Activated CD8-positive, alpha-beta memory T cell treated with anti-CD3 and anti-CD28 coated beads for 48 hours (primary cell): ENCODE data around the gene UFSP1.

Experiments used
- DNase-seq, 3 experiments: peaks; one replicate each; pipeline ENCODE4 v3.0.0-alpha.2; 2020; ENCODE audit warnings: low read depth in 2 of 3, low spot score in 2 of 3

The UFSP1 gene

DNA sequence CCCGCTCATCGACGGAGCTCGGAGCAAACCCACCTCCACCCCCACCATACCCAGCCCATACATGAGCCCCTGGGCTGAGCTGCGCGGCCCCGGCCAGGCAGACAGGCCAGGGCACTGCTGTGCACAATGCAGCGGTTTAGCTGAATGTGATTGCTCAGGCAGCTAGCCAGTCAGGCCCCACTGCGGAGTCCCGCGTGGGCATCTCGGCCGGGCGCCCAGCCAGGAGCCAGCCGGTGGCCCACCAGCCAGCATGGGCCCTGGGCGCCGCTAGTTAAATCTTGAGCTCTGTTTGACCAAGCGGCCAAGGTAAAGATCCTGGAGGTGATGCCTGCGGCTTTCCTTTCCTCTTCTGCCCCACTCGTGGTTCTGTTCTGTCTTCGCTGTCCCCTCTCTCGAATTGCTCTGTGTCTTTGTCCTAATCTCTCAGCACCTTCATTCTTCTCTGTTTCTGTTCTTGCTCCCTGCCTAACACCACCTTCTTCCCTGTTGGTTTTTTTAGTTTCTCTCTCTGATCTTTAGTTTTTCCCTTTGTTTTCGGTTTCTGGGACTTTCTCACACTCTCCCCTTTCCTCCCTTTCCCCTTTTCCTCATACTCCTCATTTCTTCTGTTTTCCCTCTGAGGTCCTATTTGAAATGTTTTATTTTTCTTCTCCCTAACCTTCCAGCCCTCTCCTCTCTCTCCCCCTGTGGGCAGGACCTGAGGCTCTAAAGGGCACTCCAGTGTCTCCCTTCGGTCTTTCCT is 6.6 kb downstream of the UFSP1 start:
- no peak for DNase-seq

DNA sequence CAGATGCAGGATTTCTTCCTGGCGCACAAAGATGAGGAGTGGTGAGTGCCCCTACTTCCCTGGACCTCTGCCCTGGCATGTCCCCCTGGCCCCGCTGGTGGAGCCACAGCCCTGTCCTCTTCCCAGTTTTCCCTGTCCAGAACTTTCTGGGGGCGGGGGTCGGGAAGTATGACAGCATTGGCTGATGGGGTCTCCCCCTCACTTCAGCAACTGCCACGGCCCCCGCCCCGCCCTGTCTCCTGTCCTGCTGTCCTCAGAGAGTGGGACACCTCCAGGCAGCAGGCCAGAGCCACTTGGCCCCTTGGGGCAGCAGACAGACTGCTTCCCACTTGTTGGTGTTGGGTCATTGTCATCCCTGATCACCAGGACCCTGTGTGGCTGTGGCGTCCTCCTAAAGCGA is 7.3 kb downstream of the UFSP1 start:
- no peak for DNase-seq

DNA sequence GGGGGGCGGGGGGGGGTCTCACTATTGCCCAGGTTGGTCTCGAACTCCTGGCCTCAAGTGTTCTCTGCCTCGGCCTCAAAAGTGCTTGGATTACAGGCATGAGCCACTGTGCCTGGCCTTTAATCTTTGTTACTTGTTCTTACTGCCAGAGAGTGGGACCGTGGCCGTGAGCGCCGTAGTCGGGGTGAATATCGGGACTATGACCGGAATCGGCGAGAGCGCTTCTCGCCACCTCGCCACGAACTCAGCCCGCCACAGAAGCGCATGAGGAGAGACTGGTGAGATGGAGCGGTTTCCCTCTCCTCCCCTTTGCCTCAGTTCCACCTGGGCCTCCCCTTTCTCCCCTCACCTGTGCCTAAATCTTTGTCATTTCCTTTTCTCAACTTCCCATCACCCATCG is 8.4 kb downstream of the UFSP1 start:
- no peak for DNase-seq

DNA sequence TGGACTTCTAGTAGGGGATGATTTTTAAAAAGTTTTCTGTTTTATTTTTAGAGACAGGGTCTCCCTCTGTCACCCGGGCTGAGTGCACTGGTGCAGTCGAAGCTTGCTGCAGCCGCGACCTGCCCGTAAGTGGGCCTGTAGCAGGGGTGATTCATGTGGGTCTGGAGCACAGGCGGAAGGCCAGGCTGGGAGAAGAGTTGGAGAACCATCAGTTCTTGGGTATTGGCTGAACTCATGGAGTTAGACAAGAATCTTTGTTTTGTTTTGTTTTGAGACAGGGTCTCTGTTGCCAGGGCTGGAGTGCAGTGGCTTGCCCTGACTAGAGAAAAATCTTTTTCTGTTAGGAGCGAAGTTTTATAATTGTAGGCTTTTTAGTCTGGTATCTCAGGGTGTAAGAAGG is 8.9 kb downstream of the UFSP1 start:
- no peak for DNase-seq

DNA sequence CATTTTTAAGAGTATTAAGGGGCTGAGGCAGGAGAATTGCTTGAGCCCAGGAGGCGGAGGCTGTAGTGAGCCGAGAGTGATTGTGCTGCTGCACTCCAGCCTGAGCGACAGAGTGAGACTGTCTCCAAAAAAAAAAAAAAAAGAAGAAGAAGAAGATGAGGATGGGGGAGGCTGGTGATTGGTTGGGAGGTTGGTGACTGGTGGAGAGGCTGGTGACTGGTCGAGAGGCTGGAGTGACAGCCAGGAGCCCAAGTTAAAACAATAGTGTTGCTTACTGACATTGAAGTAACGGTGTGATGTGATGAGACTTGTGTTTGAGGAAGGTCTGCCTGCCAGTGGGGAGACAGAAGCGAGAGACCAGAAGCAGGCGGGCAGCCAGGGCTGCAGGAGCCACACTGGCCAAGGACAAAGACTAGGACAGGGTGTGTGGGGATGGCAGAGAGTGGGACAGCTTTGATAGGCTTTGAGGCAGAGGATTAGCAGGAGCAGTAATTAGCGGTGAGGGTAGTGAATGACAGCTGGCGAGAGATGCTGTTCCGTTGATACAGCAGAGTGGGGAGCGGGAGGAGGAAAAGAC is 9.7 kb downstream of the UFSP1 start:
- DNase-seq: no peak

DNA sequence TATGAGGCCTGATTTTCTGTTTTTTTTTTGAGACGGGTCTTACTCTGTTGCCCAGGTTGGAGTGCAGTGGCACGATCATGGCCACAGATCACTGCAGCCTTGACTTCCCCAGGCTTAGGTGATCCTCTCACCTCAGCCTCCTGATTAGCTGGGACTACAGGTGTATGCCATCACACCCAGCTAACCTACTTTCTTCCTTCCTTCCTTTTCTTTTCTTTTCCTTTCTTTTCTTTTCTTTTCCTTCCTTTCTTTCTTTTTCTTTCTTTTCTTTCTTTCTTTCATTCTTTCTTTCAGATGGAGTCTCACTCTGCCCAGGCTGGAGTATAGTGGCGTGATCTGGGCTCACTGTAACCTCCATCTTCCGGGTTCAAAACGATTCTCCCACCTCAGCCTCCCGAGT is 10.8 kb downstream of the UFSP1 start:
- no peak for DNase-seq

DNA sequence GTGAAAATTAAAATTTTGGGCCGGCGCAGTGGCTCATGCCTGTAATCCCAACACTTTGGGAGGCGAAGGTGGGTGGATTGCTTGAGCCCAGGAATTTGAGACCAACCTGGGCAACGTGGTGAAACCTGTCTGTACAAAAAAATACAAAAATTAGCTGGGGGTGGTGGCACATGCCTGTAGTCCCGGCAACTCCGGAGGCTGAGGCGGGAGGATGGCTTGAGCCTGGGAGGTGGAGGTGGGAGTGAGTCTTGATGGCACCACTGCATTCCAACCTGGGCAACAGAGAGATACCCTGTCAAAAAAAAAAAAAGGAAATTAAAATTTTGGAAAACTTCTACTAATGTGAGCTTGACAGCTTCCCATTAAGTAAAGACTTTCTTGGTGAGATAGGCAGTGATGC is 11.5 kb downstream of the UFSP1 start:
- no peak for DNase-seq

DNA sequence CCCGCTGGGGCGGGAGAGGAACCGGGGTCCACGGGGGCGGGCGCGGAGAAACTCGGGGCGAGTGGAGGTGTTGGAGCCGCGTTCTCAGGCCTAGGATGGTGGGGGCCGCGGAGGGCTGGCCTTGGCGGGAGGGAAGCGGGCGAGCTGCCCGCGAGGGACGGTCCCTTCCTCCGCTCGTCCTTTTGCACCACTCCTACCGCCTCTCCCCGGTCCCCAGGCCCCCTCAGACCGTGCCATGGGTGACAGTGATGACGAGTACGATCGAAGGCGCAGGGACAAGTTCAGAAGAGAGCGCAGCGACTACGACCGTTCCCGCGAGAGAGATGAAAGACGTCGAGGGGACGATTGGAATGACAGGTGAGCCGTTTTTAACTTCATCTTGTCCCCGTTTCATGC is 14.2 kb downstream of the UFSP1 start:
- DNase-seq: no peak

DNA sequence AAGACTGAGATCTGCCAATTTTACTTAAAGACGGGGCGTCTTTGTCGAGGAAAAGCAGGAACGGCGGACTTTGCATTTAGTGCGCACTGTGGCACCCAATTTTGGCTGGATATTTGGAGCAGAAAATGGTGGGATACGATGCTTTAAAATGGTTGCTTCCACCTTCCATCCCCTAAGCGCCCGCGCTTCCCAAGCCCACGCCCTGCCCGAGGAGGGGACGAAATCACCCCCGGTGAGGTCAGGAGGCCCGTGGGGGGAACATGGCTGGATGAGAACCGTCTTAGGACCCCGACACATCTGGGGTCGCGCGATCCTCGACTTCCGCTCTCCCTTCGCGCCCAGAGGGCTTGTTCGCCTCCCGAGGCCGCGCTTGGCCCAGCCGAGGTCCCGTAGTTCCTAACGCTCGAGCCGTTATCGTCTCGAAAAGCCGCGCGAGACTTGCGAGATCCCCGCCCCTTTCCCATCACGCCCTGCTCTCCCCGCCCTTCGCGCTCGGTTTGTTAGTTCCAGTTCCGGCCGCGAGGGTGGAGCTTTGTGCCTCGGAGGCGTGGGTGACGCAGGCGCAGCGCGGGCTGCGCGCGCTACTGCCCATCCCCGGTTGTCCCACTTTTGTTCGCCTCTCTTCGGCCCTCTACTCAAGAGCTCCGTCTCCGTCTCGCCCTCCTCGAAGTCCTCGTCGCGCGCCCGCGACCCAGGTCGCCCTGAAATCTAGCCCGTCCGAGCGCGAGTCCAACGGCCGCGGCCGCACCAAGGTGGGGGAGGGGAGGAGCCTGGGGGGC is 14.7 kb downstream of the UFSP1 start, which contains the start of gene SRRT:
Gene SRRT (plus strand): TSS at position 527 of the 779 bp plus-strand sequence. CDS start 488 bp downstream, outside the sequence.
- DNase-seq: peak; percentile 92 to 97 (median 93)

DNA sequence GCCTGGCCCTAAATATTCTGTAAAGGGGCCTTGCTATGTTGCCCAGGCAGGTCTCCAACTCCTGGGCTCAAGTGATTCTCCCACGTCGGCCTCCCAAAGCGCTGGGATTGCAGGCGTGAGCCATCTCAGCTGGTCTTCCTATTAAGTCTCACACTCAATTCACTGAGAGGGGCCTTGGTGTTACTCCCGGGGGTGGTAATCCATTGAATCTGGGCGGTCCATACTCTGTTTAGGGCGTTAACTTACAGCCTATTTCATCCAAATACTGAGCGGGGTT is 15.3 kb downstream of the UFSP1 start:
- no peak for DNase-seq

DNA sequence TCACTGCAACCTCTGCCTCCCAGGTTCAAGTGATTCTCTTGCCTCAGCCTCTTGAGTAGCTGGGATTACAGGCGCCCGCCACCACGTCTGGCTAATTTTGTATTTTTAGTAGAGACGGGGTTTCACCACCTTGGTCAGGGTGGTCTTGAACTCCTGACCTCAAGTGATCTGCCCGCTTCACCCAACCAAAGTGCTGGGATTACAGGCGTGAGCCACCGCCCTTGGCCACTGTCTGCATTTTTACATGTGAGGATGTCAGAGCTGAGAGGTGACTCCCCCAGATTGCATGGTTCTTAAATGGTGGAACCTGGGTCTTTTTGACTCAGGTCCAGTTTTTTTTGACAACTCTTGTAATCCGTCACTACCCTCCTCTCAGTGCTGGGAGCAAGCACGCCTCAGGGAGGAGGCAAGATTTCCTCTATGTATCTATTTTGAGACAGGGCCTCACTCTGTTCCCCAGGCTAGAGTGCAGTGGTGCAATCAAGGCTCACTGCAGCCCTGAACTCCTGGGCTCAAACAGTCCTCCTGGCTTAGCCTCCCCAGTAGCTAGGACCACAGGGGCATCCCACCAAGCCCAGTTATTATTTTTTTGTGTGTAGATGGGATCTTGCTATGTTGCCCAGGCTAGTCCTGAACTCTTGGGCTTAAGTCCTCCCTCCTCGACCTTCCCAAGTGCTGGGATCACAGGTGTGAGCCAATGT is 15.8 kb downstream of the UFSP1 start:
- DNase-seq: no peak

DNA sequence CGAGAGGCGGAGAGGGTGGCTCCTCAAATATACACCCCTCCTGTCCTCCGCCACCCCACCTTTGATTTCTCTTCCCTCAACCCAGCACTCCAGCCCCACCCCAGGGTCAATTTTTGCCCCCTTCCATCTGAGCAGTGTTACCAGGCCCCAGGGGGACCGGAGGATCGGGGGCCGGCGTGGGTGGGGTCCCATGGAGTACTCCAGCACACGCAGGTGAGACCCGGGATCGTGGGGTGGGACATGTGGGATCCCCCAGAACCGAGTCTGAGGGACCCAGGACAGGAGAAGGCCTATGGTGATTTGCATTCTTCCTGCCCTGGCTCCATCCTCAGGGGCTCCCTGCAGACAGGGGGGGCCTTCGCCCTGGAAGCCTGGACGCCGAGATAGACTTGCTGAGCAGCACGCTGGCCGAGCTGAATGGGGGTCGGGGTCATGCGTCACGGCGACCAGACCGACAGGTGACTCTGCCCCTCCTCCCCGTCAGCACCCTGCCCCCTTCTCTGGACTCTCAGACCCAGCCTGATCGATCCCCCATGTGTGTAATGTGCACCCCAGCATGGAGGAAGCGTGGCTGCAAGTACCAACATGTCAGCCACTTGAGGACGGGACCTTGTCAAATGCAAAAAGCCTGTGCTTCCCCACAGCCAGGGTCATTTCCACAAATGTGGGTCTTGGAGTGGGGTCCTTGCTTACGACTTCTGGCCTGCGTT is 21.6 kb downstream of the UFSP1 start:
- DNase-seq: no peak

DNA sequence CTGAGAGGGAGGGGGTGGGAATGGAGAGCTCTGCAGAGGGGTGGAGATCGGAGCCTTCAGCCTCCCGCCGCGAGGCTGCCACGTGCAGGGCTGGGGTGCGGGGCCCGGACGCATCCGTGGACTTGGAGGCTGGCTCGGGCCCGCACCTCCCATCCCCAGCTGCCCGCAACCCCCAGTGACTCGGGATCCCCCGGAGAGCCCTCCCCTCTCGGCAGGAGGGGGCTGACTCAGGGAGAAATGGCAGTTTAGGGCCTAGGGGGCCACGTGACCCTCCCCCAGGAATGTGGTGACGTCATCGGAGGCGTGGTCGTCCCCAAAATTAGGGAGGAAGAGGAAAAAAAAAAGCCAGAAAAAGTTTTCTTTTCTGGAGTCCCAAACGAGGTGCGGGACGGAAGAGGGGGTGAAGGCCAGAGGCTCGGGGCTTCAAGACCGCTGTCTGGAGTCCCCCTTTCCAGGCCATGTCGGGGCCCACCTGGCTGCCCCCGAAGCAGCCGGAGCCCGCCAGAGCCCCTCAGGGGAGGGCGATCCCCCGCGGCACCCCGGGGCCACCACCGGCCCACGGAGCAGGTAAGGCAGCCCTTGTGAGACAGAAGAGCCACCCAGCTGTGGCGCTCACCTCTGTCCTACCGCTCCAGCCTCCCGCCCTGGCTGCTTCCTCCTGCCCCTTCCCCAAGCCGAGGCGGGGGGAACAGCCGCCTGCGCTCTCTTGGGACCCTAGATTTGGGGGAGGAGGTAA is 22.3 kb downstream of the UFSP1 start, which contains the start of gene TRIP6:
Gene TRIP6 (plus strand): TSS at position 348 of the 736 bp plus-strand sequence. CDS start 111 bp downstream, at position 459.
- DNase-seq: peak in 2 of 3 experiments; percentile 41 to 51

DNA sequence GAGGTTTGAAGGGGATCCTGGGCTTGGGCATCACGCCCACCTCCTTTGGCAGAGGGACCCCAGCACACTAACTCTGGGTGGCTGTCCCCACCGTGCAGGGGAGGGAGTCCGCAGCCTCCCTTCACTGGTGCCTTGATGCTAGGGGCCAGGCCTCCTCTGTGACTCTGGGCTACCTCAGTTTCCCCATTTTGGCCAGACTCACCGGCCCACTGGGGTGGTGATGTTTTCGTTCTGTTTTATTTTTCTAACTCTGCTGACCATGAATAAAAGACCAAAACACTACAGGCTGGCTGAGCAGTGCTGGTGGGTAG is 22.8 kb downstream of the UFSP1 start:
- no peak for DNase-seq

DNA sequence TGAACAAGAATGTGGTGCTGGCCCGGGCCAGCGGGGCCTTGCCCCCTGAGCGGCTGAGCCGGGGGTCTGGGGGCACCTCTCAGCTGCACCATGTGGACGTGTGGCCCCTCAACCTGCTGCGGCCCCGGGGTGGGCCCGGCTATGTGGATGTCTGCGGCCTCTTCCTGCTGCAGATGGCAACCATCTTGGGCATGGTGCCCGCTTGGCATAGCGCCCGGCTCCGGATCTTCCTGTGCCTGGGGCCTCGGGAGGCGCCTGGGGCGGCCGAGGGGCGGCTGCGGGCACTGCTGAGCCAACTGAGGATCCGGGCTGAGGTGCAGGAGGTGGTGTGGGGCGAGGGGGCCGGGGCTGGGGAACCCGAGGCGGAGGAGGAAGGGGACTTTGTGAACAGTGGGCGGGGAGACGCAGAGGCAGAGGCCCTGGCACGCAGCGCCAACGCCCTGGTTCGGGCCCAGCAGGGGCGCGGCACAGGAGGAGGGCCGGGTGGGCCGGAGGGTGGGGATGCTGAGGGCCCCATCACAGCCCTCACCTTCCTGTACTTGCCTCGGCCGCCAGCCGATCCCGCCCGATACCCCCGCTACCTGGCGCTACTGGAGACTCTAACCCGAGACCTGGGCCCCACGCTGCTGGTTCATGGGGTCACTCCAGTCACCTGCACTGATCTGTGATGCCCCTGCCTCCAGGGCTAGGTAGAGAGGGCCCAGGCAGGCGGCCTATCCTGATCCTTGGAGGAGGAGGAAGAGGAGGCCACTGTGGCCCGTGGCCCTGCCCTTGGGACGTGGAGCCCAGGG is 23.4 kb downstream of the UFSP1 start:
- DNase-seq: no peak

DNA sequence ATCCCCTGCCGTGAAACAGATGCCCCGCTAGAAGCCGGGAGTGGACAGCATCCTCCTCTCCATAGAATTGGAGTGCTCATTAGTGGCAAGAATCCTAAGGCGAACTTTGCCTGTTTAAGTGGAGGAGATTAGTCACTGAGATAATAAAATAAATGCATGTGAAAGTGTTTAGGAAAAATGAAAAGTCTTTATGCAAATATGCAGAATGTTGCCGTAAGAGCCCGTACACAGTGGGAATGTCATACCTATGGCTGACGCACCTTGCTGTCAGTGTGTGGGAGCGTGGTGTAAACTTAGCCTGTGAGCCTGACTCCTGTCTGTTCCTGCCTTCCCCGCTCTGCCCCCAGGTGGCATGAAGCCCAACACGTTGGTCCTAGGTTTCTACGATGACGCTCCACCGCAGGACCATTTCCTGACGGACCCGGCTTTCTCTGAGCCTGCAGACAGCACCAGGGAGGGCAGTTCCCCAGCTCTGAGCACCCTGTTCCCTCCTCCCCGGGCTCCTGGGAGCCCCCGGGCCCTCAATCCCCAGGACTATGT is 24.1 kb downstream of the UFSP1 start:
- DNase-seq: no peak

DNA sequence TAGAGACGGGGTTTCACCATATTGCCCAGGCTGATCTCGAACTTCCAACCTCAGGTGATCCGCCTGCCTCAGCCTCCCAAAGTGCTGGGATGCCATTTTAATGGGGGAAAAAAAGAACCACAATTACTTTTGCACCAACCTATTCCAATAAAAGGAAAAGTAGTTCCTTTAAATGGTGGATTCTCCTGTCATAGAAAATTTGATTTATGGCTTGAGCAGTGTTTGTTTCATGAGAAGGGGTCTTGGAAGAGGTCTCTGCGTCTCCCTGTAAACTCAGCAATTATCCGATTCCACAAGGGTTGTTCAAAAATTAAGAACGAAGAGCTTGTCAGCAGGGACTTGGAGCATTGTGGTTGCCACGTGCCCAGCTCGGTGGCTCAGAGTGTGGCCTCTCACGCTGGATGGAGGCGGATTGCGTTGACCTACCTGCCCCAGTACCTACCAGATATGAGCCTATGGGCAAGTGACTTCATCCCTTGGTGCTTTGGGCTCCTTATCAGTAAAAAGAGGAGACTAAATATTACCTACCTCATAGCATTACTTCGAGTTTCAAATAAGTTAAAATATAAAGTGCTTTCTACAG is 25.2 kb downstream of the UFSP1 start:
- DNase-seq: no peak

DNA sequence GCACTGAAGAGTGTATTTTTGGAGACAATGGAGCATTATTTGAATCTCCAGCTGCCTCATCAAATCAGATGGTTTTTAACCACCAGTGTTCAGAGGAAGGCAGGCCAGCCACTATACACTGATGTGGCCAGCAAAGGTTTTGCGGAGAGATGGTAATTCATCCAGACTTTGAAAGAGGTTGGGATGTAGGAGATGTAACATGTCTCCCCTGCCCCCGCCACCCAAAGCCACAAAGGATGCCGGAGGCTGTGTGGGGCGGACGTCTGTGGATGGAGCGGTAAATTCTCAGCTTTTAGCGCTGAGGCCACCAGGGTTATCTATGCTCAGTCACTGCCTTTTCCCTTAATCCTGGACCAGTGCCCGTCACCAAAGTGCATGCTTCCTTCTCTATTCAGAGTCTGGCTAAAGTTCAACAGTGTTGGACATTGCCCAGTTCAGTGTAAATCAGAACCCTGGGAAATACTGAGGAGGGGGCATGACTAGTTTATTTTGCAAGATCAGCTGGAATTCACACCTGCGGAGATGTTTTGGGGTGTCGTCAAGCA is 26.0 kb downstream of the UFSP1 start:
- DNase-seq: no peak

DNA sequence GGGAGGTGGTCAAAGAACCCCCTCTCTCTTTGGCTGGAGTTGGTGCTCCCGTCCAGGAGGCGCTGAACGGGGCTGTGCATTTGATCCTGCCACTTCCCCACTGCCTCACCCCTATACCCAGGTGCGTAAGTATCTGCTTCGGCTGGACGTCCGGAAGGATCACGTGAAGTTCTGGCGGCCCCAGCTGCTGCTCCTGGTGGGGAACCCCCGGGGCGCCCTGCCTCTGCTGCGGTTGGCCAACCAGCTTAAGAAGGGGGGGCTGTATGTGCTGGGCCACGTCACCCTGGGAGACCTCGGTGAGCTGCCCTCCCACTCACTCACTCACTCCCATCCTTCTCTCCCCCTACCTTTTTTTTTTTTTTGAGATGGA is 27.9 kb downstream of the UFSP1 start:
- DNase-seq: no peak
